NCI-H146 treated with DMSO at 0.1 percent for 48 hours (cell line): Measurements from ENCODE around the gene WBP4.
A peak's percentile ranks its signal among the peaks of the same experiment; 100 is the strongest.
"Not testable (repeated sequence)": the region's sequence is repeated elsewhere in the genome, so short reads cannot be mapped to it uniquely, and the experiment has no call there.

Experiments
- DNase-seq: peaks from one replicate; lab custom pipeline; 2025; ENCODE audit not compliant: unreplicated experiment; lab: John Stamatoyannopoulos, UW

The WBP4 gene

DNA sequence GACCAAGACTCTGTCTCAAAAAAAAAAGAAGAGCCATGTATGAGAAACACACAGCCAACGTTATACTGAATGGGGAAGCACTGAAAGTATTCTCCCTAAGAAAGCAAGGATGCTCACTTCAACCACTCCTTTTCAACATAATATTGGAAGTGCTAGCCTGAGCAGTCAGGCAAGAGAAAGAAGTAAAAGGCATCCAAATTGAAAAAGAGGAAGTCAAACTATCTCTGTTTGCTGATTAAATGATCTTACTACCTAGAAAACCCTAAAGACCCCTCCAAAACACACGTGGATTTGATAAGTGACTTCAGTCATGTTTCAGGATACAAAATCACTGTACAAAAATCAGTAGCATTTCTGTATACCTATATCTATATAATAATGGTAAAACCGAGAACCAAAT, 16.2 kb downstream of the WBP4 start:
- DNase-seq = no peak

GRCh38 chr13:41079725-41080124, 18.4 kb downstream of the WBP4 start:
- DNase-seq = no peak

GRCh38 chr13:41085961-41086585, 24.8 kb downstream of the WBP4 start:
- no peak for DNase-seq

- DNase-seq = not testable (repeated sequence)
These were observed 34.4 kb downstream of the WBP4 start for GRCh38 chr13:41095681-41096080.

- DNase-seq = no peak
These were observed 37.5 kb downstream of the WBP4 start for GRCh38 chr13:41098761-41099160.

DNA sequence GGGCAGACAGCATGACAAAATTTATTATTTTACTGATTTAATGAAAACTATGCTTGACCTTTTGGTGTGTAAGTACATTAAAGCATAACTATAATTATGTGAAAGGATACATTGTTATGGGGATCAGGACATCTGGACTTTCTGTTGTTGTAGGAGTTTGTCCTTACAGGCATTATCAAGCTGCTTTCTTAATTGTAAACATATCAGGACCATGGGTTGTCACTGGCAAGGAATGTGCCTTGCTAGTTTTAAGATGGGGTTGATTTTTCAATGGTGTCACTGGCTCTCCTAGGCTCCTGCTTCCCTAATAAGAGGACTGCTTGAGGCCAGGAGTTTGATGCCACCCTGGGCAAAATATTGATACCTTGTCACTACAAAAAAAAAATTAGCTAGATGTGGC, 38.7 kb downstream of the WBP4 start:
- DNase-seq = no peak

DNA sequence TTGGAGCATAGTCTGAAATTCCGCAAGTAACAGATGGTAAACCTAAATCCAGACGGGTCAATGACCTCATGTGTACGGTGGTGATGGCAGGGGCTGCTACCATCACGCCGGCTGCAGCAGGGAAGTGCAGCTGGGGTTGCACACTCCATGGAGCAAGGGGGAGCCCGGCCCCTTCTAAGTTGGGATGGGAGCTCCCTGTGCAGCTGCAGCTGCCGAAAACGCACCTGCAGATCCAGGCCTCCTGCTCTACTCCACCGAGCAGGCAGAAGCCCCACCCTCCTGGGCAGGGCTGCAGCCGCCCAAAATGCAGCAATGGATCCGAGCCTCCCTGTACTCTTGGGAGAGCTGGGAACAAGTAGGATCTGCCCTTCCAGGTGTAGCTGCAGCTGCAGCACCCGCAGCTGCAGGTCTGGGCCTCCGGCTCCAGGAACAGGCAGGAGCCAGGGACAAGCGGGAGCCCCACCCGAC, 45.8 kb downstream of the WBP4 start:
- no peak for DNase-seq

GRCh38 chr13:41107584-41108014, 46.3 kb downstream of the WBP4 start:
- no peak for DNase-seq

GRCh38 chr13:41111454-41111853, 50.1 kb downstream of the WBP4 start:
- no peak for DNase-seq

DNA sequence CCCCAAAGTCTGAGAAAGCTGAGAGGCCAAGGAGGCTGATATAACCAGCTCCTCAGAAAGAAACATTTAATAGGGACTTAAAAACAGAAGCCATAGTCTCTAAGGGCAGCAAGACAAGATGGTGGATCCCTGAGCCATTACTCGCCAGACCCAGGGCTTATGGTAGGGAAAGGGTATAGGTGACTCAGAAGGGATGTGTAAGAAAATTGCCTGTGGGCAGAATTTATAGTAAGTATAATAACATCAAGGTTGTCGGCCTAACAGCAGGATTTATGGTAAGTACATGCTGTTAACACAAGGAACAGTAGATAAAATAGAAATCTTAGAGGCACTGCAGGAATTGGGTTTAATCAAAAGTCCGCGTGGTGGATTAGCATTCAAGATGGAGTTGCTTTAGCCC, 56.6 kb downstream of the WBP4 start:
- no peak for DNase-seq

DNA sequence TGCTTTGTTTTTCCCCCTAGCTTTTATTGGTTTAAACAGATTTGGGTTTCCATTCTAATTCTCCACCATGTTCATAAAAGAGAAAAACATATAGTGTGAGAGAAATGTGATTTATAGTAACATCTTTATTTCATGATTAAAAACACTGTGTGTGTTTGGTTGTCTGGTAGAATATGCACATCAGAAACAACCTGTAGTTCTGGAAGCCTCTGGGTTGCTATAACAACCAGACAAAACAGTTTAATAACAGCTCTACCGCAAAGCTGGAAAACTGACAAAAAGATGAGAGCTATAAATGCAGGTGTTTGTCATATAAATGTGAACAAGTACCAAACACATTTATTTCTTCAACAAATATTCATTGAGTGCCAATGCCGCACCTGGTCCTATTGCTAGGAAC, 61.5 kb downstream of the WBP4 start:
- no peak for DNase-seq

DNA sequence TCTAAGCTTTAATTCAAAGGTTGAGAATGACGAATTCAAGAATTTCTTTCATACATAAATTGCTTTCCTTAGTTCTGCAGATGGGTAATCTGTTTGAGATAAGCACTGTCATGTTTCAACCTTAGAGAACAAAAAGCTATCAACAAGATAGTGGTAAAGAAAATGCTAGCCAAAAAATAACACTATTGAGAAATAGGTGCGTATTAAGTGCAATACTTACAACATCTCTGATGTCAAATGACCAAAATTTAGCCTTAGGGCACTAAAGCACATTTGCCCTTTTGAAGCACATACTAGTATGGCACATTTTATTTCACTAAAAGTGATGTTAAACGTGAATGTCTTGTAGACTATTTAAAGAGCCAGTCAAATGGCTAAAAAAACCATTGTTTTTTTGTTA, 66.4 kb downstream of the WBP4 start:
- DNase-seq = no peak

DNA sequence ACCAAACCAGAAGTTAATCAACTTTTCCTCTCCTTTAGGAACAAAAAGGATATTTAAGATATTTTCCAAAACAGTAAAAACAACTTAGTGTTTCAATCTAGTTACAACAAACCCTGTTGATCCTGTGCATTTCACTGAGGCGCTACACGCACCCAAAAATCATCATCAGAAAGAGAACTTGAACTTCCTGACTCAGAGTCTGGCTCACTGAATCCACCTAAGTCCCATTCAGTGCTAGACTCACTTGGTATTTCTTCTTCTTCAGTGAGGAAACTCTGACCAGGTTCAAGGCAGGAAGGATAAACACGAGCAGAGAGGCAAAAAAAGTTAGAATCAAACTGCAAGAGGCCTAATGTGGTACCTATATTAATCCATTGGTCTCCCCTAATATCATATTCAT, 69.0 kb downstream of the WBP4 start:
- no peak for DNase-seq

DNA sequence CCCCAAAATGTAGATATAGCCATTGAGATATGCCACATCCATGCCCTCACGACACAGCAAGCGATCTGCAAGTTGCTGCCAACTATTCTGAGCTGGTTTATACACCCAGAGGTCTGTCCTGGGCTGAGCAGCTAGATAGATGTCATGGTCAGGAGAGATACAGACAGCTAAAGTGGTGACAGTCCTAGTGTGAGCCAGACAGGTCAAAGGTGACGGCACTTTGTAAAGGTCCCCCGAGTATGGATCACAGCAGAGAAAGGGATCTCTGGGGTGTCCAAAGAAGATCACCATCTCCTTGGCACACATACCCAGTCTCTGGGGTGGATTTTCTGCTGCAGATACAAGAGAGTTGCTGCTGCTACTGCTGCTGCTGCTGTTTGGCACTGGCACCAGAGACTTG, 69.9 kb downstream of the WBP4 start:
- DNase-seq = not testable (repeated sequence)

DNA sequence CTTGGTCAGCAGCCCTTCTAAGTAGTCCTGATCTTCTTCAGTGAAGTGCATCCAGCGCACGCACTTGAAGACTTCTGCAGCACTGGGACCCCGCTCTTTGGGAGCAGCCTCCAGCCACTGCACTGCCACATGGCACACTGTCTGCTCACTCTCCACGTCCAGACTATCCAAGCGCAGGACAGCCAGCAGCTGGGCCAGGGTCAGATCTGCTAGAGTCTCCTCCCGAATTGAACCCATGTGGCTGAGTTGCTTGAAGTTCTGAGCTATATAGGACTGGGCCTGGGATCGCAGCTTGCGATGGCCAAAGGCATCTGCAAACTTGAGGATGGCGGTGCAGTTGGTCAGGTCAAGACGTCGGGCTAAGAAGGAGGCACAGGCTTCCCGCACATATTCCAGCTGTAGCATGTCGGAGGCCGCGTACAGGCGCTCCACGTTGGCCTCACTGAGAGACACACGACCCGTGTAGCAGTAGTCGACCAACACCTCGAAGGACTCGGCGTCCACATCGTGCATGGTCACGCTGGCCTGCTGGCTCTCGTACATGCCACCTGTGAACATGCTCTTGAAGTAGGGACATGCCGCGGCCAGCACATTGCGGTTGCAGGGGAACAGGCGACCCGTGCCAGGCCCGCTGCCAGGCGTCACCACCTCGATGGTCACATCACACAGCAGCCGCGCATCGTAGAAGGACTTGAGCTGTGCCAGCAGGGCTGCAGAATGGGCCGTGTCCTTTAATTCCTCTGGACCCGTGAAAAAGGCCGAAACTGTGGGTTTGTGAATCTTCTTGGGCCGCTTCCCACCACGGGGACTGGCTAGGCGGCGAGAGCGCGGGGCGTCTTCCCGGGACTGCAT, 70.6 kb downstream of the WBP4 start:
- DNase-seq = not testable (repeated sequence)

DNA sequence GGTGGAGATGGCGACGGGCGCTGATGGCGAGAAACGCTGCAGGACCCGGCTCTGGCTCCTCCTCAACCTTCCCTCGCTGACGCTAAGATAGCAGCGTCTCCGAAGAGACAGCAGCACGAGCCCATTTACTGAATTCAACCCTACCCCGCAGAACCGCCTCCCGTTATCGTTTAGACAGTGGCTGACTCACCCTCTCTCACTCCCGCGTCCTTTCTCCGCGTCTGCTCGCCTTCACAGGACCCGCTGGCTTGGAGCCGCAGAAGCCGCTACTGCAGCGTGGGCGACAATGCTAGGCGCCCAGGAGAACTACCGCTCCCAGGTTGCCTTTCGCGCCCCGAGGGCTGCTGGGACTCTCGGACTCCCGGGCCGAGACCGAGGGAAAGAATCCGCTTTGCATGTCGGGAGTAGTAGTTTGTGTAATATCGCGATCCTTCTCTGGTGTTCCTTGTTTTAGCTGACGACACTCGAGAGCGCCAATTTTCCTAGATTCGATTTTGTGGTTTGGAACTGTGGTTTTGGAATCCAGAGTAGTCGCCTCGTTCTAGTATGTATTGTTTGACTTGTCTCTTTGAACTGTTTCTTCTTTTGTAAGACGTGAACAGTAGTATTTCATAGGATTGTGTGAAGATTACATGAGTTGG, 71.3 kb downstream of the WBP4 start, which contains the start of gene KBTBD6:
Gene KBTBD6, minus strand, starts transcription at position 291 of the 641 bp plus-strand sequence. CDS start 291 bp downstream, outside the sequence.
- peak; percentile 91 for DNase-seq
